Nephron progenitor cell (in vitro differentiated cells): ENCODE data around the gene NTN1.

Experiments used
- DNase-seq: peaks from one replicate; pipeline ENCODE4 v3.0.0; 2021
- H3K27ac Mint-ChIP-seq: 2 replicates; pipeline ENCODE4 v1.8.0; 2021; ENCODE audit warnings: mild to moderate bottlenecking, moderate library complexity, mixed read lengths
- H3K27me3 Mint-ChIP-seq: 2 replicates; pipeline ENCODE4 v1.8.0; 2021; ENCODE audit warnings: mild to moderate bottlenecking, low read depth, mixed read lengths; ENCODE audit not compliant: poor library complexity
- H3K36me3 Mint-ChIP-seq: 2 replicates; pipeline ENCODE4 v1.8.0; 2021; ENCODE audit warnings: low read depth, mixed read lengths
- H3K4me1 Mint-ChIP-seq: 2 replicates; pipeline ENCODE4 v1.8.0; 2021; ENCODE audit warnings: mixed read lengths
- H3K4me3 Mint-ChIP-seq: 2 replicates; pipeline ENCODE4 v1.8.0; 2021; ENCODE audit warnings: mild to moderate bottlenecking, moderate library complexity, mixed read lengths
- H3K9me3 Mint-ChIP-seq: 2 replicates; pipeline ENCODE4 v1.8.0; 2021; ENCODE audit warnings: mild to moderate bottlenecking, moderate library complexity, mixed read lengths
- TF ChIP-seq, protein P1 (sequence below): fragments of 200-600 bp; sonication (generic); IDR thresholded peaks from 2 replicates; pipeline ENCODE4 v1.5.0; 2021; ENCODE audit warnings: antibody characterized with exemption

NTN1 gene

DNA sequence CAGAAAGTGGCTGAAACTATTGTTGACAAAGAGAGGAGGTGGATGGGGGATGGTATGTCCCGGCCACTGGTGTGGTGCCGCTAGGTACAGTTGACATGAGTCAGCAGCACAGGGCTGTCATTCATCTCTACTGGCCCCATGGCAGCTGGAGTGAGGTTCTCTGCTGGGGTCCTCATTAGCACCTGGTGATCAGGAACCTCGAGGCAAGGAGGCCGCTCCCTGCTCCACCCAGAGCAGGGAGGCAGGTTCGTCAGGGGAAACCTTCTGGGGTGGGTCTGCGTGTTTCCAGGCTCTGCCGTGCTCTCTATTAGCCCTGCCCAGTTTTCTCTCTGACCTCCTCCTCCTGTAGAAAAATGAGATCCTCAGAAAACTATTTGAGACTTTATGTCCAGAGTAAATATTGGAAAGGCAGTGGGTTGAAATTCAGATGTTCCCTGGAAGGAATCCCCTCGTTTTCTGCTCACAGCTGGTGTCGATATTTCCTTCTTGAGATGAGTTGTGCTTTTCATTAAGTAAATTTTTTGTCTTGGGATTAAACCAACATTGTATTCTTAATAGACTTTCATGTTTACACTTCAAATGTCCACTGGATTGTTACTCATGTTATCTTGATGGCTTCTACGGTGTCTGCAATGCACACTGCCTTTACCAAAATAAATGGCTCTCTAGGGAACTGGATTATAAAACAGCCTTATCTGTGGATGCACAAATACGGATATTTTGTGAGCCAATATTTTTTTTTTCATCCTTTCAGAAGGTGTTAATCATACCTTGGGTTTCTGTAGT, 7.1 kb downstream of the NTN1 start:
- Mint-ChIP-seq H3K9me3 (no peaks in the 10 kb centered on the region), H3K4me1 (peaks cover 89% of the 10 kb centered on the region), H3K27me3 (peaks cover 28% of the 10 kb centered on the region), H3K27ac (no peak overlapping the region), H3K36me3 (peaks cover 26% of the 10 kb centered on the region), H3K4me3 (no peak overlapping the region)
- no peak for DNase-seq
- TF ChIP-seq, protein P1, sequence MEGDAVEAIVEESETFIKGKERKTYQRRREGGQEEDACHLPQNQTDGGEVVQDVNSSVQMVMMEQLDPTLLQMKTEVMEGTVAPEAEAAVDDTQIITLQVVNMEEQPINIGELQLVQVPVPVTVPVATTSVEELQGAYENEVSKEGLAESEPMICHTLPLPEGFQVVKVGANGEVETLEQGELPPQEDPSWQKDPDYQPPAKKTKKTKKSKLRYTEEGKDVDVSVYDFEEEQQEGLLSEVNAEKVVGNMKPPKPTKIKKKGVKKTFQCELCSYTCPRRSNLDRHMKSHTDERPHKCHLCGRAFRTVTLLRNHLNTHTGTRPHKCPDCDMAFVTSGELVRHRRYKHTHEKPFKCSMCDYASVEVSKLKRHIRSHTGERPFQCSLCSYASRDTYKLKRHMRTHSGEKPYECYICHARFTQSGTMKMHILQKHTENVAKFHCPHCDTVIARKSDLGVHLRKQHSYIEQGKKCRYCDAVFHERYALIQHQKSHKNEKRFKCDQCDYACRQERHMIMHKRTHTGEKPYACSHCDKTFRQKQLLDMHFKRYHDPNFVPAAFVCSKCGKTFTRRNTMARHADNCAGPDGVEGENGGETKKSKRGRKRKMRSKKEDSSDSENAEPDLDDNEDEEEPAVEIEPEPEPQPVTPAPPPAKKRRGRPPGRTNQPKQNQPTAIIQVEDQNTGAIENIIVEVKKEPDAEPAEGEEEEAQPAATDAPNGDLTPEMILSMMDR: no peak

DNA sequence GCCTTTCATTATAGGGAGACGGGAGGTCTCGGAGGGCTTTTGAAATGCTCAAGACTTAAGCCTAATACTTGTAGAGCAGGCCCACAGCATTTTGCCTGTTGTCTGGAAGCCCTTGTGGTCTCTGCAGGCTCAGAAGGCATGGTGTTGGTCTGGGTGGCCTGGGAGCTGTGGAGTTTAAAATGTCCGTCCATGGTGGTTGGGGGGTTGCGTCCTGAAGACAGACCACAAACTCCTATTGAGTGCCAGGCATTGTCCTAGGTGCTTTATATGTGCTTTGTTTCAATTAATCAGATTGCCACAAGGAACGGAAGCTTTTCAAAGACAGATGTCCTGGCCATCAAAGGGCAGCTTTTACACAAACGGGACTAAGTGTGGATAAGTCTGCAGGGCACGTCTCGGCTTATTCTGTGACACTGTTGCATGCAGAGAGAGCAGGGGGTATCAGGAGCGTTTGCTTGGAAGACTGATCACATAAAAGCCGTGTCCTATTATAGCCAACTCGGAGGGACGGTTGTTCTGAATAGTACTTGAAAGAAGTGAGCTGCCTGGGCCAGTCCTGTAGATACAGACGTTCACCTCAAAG, 7.8 kb downstream of the NTN1 start:
- H3K4me1 Mint-ChIP-seq: peaks cover 83% of the 10 kb centered on the region
- no peak for DNase-seq
- H3K9me3 Mint-ChIP-seq: no peaks in the 10 kb centered on the region
- peaks cover 26% of the 10 kb centered on the region for H3K36me3 Mint-ChIP-seq
- TF ChIP-seq, protein P1: no peak
- peak overlapping the region; percentile 33 for H3K27ac Mint-ChIP-seq
- no peak overlapping the region for H3K4me3 Mint-ChIP-seq
- H3K27me3 Mint-ChIP-seq: peaks cover 25% of the 10 kb centered on the region

DNA sequence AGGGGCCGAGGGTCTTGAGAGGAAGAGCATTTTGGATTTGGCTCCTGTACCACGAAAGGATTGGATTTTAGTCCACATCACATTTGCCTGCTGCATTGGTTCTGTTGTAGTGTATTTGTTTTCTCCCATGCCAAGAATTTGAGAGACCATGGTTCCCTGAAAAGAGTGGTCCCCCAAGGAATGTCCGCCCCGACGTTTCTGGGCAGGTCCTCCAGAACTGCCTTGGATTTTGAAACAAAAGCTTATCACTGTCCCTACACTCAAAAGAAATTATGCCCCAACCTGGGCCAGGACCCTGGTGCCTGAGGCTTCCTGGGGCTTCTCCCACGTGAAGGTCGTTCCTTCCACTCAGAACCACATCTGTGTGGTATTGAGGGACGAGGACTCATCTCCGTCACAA, 10.8 kb downstream of the NTN1 start:
- no peak for DNase-seq
- H3K27ac Mint-ChIP-seq: no peak overlapping the region
- TF ChIP-seq, protein P1: no peak
- peaks cover 54% of the 10 kb centered on the region for H3K4me1 Mint-ChIP-seq
- peaks cover 14% of the 10 kb centered on the region for H3K9me3 Mint-ChIP-seq
- peaks cover 8% of the 10 kb centered on the region for H3K27me3 Mint-ChIP-seq
- H3K36me3 Mint-ChIP-seq: peaks cover 48% of the 10 kb centered on the region
- H3K4me3 Mint-ChIP-seq: no peak overlapping the region

DNA sequence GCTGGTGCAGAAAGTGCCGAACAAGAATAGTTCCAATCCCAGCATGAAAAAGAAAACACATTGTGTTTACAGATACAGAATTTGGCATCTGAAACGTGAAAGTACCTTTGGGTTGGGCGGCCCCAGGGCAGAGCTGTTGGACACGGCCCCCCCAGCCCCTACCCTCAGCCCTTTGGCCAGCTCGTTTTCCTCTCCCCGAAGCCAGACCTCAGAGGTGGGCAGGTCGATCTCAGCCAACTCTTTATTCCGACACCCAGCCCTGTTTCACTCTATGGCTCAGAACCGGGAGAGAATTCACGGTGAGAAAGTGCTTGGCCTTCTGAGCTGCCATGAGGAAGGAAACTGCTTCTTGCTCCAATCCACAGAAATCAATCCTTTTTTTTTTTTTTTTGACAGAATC, 11.3 kb downstream of the NTN1 start:
- TF ChIP-seq, protein P1: no peak
- Mint-ChIP-seq H3K9me3 (peaks cover 16% of the 10 kb centered on the region), H3K27me3 (peaks cover 8% of the 10 kb centered on the region), H3K4me3 (no peak overlapping the region), H3K36me3 (peaks cover 52% of the 10 kb centered on the region), H3K27ac (no peak overlapping the region), H3K4me1 (peaks cover 50% of the 10 kb centered on the region)
- no peak for DNase-seq

DNA sequence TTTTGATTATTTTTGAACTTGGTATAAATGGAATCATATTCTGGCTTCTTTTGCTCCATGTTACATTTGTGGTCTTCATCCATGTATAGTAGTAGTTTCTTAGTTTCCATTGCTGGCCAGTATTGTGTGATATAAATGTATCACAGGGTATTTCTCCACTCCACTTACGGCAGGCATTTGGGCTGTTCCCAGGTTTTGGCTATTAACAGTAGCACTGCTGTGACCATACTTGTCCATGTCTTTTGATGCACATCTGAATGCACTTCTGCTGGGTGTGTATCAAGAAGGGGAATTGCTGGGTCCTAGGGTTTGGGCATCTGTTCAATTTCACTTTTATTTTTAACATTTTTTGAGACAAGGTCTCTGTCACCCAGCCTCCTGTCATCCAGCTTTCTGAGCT, 13.9 kb downstream of the NTN1 start:
- Mint-ChIP-seq H3K27ac (no peak overlapping the region), H3K27me3 (peaks cover 8% of the 10 kb centered on the region), H3K4me3 (no peak overlapping the region), H3K9me3 (peaks cover 43% of the 10 kb centered on the region), H3K36me3 (peaks cover 79% of the 10 kb centered on the region), H3K4me1 (peaks cover 26% of the 10 kb centered on the region)
- TF ChIP-seq, protein P1: no peak
- DNase-seq: no peak

DNA sequence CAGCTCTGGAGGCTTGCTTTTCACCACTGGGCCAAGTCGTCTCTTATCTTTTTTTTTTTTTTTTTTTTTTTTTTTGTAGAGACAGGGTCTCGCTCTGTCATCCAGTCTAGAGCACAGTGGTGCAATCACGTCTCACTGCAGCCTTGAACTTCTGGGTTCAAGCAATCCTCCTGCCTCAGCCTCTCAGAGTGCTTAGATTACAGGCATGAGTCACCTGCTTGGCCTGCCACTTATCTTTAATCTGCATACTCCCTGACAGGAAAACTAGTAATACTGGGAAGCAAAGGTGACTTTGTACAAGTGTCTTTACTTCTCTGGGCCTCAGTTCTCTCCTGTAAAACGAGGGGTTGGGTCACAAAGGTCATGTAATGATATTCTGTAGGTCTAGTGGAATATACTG, 15.0 kb downstream of the NTN1 start:
- Mint-ChIP-seq H3K4me1 (peaks cover 15% of the 10 kb centered on the region), H3K27me3 (peaks cover 8% of the 10 kb centered on the region), H3K27ac (no peak overlapping the region), H3K36me3 (peaks cover 82% of the 10 kb centered on the region), H3K9me3 (peaks cover 54% of the 10 kb centered on the region), H3K4me3 (no peak overlapping the region)
- TF ChIP-seq, protein P1: no peak
- no peak for DNase-seq
